ENCODE data around the gene DAAM2. TPM values are rescaled to one million over a fixed set of nuclear protein-coding genes. Genes with fewer than 3 reads are reported as not detected.
A peak's percentile ranks its signal among the peaks of the same experiment; 100 is the strongest.

DAAM2 gene
- total and polyA plus RNA-seq, 2 experiments from 2014 or later, result 1.8 to 5.6 TPM

- Histone ChIP-seq H3K9ac (no peak overlapping the region), H3K4me1 (ENCODE audit: insufficient read depth) (peaks cover 22% of the 10 kb centered on the region), H4K20me1 (ENCODE audit: insufficient read depth) (no peaks in the 10 kb centered on the region), H3K9me2 (ENCODE audit: insufficient read depth) (no peaks in the 10 kb centered on the region), H2AFZ (no peak overlapping the region), H3K27me3 (replicated peaks; ENCODE audit: insufficient read depth) (no peaks in the 10 kb centered on the region), H3F3A (ENCODE audit: insufficient read depth) (peaks cover 16% of the 10 kb centered on the region), H3K79me2 (ENCODE audit: insufficient read depth) (no peaks in the 10 kb centered on the region), H3K4me3 (no peak overlapping the region), H3K4me2 (ENCODE audit: unreplicated experiment) (no peak overlapping the region), H3K27ac (no peak overlapping the region), H3K9me3 (ENCODE audit: low read depth) (no peaks in the 10 kb centered on the region), H3K36me3 (ENCODE audit: low read depth) (no peaks in the 10 kb centered on the region)
- in situ Hi-C loops (cut with MboI), result no loop called here
- TF ChIP-seq EZH2 (IDR thresholded peaks at IDR 0.05; ENCODE audit: insufficient read depth, poor library complexity, severe bottlenecking) (no peak), EZH2phosphoT487 (IDR thresholded peaks at IDR 0.05; ENCODE audit: insufficient read depth, low read depth) (no peak)
- 65 to 68% methylated on average over 3 of the region's 3 CpGs for WGBS, 2 experiments (ENCODE audit: low coverage in 1 of 2, low lambda C conversion rate in 2 of 2, missing lambda C conversion rate in 2 of 2)
- DNase-seq, result no peak
Observed at GRCh38 chr6:39879535-39879934, 87.4 kb downstream of the DAAM2 start.

- Histone ChIP-seq H3K9ac (no peak overlapping the region), H3K4me1 (ENCODE audit: insufficient read depth) (peaks cover 22% of the 10 kb centered on the region)
- in situ Hi-C loops (cut with MboI), result loop anchor here (10.0 kb wide), 1 partner anchor 506 kb away; no protein-coding TSS in a partner anchor
Observed at GRCh38 chr6:39880594-39880993, 88.4 kb downstream of the DAAM2 start.

GRCh38 chr6:39881851-39882530 lies 89.8 kb downstream of the DAAM2 start:
- in situ Hi-C loops (cut with MboI), result loop anchor here (10.0 kb wide), 1 partner anchor 507 kb away; no protein-coding TSS in a partner anchor
- Histone ChIP-seq H3K9ac (peak overlapping the region; percentile 59), H3K4me2 (ENCODE audit: unreplicated experiment) (peak overlapping the region; percentile 54), H2AFZ (peak overlapping the region; percentile 25; the same call in 1 of the 2 replicates), H3K36me3 (ENCODE audit: low read depth) (no peaks in the 10 kb centered on the region), H3K4me3 (peak overlapping the region; percentile 22; the same call in 1 of the 2 replicates), H3K79me2 (ENCODE audit: insufficient read depth) (no peaks in the 10 kb centered on the region), H3K27ac (peak overlapping the region; percentile 80), H3K27me3 (replicated peaks; ENCODE audit: insufficient read depth) (no peaks in the 10 kb centered on the region), H4K20me1 (ENCODE audit: insufficient read depth) (no peaks in the 10 kb centered on the region), H3K4me1 (ENCODE audit: insufficient read depth) (peaks cover 24% of the 10 kb centered on the region), H3K9me3 (ENCODE audit: low read depth) (no peaks in the 10 kb centered on the region), H3K9me2 (ENCODE audit: insufficient read depth) (no peaks in the 10 kb centered on the region), H3F3A (ENCODE audit: insufficient read depth) (peaks cover 16% of the 10 kb centered on the region)
- TF ChIP-seq EZH2phosphoT487 (IDR thresholded peaks at IDR 0.05; ENCODE audit: insufficient read depth, low read depth) (no peak), EZH2 (IDR thresholded peaks at IDR 0.05; ENCODE audit: insufficient read depth, poor library complexity, severe bottlenecking) (no peak)
- 37 to 43% methylated on average over 16 of the region's 16 CpGs for WGBS, 2 experiments (ENCODE audit: low coverage in 1 of 2, low lambda C conversion rate in 2 of 2, missing lambda C conversion rate in 2 of 2)
- peak; percentile 88 for DNase-seq

More at GRCh38 chr6:39880594-39880993, 88.4 kb downstream of the DAAM2 start:
- H3K27me3 ChIP-seq (replicated peaks; ENCODE audit: insufficient read depth), result no peaks in the 10 kb centered on the region
- H4K20me1 ChIP-seq (ENCODE audit: insufficient read depth), result no peaks in the 10 kb centered on the region
- no peak overlapping the region for H3K4me3 ChIP-seq
- H3K9me2 ChIP-seq (ENCODE audit: insufficient read depth), result no peaks in the 10 kb centered on the region
- no peaks in the 10 kb centered on the region for H3K79me2 ChIP-seq (ENCODE audit: insufficient read depth)
- H3K27ac ChIP-seq, result no peak overlapping the region
- no peak overlapping the region for H3K4me2 ChIP-seq (ENCODE audit: unreplicated experiment)
- TF ChIP-seq EZH2 (IDR thresholded peaks at IDR 0.05; ENCODE audit: insufficient read depth, poor library complexity, severe bottlenecking) (no peak), EZH2phosphoT487 (IDR thresholded peaks at IDR 0.05; ENCODE audit: insufficient read depth, low read depth) (no peak)
- DNase-seq, result no peak
- no peak overlapping the region for H2AFZ ChIP-seq
- 76 to 86% methylated on average over 4 of the region's 4 CpGs for WGBS, 2 experiments (ENCODE audit: low coverage in 1 of 2, low lambda C conversion rate in 2 of 2, missing lambda C conversion rate in 2 of 2)
- H3F3A ChIP-seq (ENCODE audit: insufficient read depth), result peaks cover 16% of the 10 kb centered on the region
- H3K9me3 ChIP-seq (ENCODE audit: low read depth), result no peaks in the 10 kb centered on the region
- no peaks in the 10 kb centered on the region for H3K36me3 ChIP-seq (ENCODE audit: low read depth)

- Histone ChIP-seq H3K27me3 (replicated peaks; ENCODE audit: insufficient read depth) (no peaks in the 10 kb centered on the region), H3F3A (ENCODE audit: insufficient read depth) (peaks cover 16% of the 10 kb centered on the region), H3K36me3 (ENCODE audit: low read depth) (no peaks in the 10 kb centered on the region), H4K20me1 (ENCODE audit: insufficient read depth) (no peaks in the 10 kb centered on the region), H3K9ac (peak overlapping the region; percentile 59), H3K9me2 (ENCODE audit: insufficient read depth) (no peaks in the 10 kb centered on the region), H3K4me3 (peak overlapping the region; percentile 22; the same call in 1 of the 2 replicates), H3K9me3 (ENCODE audit: low read depth) (no peaks in the 10 kb centered on the region), H2AFZ (peak overlapping the region; percentile 25; the same call in 1 of the 2 replicates), H3K79me2 (ENCODE audit: insufficient read depth) (no peaks in the 10 kb centered on the region), H3K27ac (peak overlapping the region; percentile 80), H3K4me2 (ENCODE audit: unreplicated experiment) (peak overlapping the region; percentile 54), H3K4me1 (ENCODE audit: insufficient read depth) (peaks cover 29% of the 10 kb centered on the region)
- 17 to 20% methylated on average over 8 of the region's 8 CpGs for WGBS, 2 experiments (ENCODE audit: low coverage in 1 of 2, low lambda C conversion rate in 2 of 2, missing lambda C conversion rate in 2 of 2)
- no peak for TF ChIP-seq EZH2phosphoT487 (IDR thresholded peaks at IDR 0.05; ENCODE audit: insufficient read depth, low read depth)
- no peak for TF ChIP-seq EZH2 (IDR thresholded peaks at IDR 0.05; ENCODE audit: insufficient read depth, poor library complexity, severe bottlenecking)
- peak; percentile 76 for DNase-seq
- in situ Hi-C loops (cut with MboI), result loop anchor here (10.0 kb wide), 1 partner anchor 508 kb away; no protein-coding TSS in a partner anchor
Observed at GRCh38 chr6:39882531-39882899, 90.3 kb downstream of the DAAM2 start.

Data from GM23248 (cell line).